Bronchial epithelial cell (primary cell): ENCODE data around the gene SLC26A11. TPM values are rescaled to one million over a fixed set of nuclear protein-coding genes. Genes with fewer than 3 reads are reported as not detected.

ENCODE experiments used
- DNase-seq: peaks from one replicate; pipeline ENCODE4 v3.0.0-alpha.2; 2010; ENCODE audit warnings: low read depth
- FAIRE-seq: peaks from 2 replicates; lab custom pipeline; 2011; peaks lifted over from hg19 to GRCh38; lab: Jason Lieb, UNC
- H3K27me3 ChIP-seq: 2 replicates; pipeline ENCODE4 v1.5.1; 2011; ENCODE audit warnings: low read length; ENCODE audit not compliant: control insufficient read depth, insufficient read depth
- H3K36me3 ChIP-seq: 2 replicates; pipeline ENCODE4 v1.5.1; 2011; ENCODE audit warnings: low read length; ENCODE audit not compliant: control insufficient read depth, insufficient read depth
- H3K4me3 ChIP-seq: 2 replicates; pipeline ENCODE4 v1.5.1; 2011; ENCODE audit warnings: mild to moderate bottlenecking, low read depth, low read length, control low read depth
- total RNA-seq: library from RNA; depleted of rRNA; stranded (reverse); fragments of >200 nt; gene quantifications from 2 replicates; pipeline ENCODE4 v1.2.1, GENCODE V29; 2014
- TF ChIP-seq, protein P1 (sequence below): IDR thresholded peaks from 2 replicates; pipeline ENCODE4 v1.5.1; 2011; ENCODE audit warnings: mild to moderate bottlenecking, moderate library complexity, low read length, control low read depth, inconsistent platforms; ENCODE audit not compliant: insufficient read depth, severe bottlenecking

The SLC26A11 gene
- total RNA-seq, 1 donor from 2014 or later: 1.3 TPM

DNA sequence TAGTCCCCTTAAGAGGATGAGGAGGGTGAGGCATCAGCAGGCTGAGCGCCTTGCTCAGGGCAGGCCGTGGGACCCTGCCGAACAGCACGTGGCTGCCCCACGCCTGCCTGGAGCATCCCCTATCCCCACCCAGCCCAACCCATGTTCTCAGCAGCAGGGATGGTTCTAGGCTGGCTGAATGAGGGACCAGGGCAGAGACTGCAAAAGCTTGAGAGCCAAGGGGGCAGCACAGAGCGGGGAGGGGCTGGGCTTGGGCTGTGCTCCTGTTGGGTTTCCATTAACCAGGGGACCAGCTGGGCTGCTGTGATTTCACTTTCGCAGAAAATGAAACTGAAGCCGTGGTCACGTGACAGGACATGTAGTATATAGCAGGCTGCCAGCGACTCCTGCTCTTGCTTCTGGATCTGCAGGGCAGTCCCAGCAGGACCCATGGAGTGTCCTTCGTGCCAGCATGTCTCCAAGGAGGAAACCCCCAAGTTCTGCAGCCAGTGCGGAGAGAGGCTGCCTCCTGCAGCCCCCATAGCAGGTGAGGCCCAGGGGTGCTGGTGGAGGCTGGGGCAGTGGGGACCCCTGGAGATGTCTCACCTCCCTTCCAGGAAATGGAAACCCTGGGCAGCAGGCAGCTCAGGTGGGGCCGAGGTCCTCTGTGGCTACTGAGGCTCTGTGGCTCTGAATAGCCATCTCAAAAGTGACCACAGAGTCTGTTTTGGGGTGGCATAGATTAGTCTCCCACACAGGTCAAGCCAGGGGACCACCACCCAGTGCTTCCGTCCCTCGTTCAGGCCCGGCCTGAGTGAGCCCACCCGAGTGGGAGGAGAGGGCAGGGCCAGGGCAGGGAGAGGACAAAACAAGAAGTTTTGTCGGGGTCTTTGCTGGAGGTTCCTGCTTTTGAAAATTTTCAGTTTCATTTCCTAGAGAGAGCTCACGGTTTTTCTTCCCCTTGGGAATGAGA lies 43.3 kb downstream of the SLC26A11 start:
- peak overlapping the region; percentile 21 for H3K4me3 ChIP-seq
- peak; percentile 46 for DNase-seq
- no peak for FAIRE-seq
- peaks cover 10% of the 10 kb centered on the region for H3K36me3 ChIP-seq
- no peaks in the 10 kb centered on the region for H3K27me3 ChIP-seq
- TF ChIP-seq, protein P1, sequence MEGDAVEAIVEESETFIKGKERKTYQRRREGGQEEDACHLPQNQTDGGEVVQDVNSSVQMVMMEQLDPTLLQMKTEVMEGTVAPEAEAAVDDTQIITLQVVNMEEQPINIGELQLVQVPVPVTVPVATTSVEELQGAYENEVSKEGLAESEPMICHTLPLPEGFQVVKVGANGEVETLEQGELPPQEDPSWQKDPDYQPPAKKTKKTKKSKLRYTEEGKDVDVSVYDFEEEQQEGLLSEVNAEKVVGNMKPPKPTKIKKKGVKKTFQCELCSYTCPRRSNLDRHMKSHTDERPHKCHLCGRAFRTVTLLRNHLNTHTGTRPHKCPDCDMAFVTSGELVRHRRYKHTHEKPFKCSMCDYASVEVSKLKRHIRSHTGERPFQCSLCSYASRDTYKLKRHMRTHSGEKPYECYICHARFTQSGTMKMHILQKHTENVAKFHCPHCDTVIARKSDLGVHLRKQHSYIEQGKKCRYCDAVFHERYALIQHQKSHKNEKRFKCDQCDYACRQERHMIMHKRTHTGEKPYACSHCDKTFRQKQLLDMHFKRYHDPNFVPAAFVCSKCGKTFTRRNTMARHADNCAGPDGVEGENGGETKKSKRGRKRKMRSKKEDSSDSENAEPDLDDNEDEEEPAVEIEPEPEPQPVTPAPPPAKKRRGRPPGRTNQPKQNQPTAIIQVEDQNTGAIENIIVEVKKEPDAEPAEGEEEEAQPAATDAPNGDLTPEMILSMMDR: no peak

DNA sequence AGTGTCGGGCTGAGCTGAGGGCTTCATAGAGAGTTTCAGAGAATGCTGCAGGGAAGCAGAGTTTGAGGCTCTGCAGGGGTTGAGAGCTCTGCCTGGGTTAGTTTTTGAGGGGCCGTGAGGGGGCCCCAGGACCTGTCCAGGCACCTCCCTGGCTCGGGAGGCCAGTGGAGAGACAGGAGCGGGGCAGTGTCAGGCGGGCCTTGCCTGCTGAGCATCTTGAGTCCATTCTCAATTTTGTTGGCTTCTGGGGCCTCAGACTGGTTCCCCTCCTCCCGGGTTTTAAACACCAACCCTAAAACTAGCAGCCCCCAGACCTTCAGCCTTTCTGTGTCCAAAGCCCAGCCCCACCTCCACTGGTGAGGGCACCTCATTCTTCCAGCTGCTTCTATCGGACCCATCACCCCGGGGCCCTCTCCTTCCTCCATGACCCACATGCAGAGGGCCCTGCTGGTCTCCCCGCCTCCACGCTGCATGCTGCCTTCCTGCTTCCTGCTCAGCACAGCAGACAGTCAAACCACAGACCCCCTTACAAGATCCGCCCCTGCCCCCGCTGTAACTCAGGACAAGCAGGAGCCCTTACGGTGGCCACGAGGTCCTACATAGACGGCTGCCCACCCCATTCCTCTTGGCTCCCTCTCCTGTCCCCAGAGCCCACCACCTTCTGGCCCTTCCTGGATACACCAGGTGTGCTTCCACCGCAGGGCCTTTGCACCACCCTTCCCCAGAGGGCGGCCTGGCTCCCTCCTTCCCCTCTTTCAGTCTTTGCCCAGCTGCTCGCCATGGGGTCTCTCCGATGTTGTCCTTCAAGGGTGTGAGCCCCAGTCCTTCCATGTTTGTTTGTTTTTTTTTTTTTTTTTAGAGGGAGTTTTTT lies 44.2 kb downstream of the SLC26A11 start:
- Histone ChIP-seq H3K27me3 (no peaks in the 10 kb centered on the region), H3K36me3 (peaks cover 13% of the 10 kb centered on the region), H3K4me3 (no peak overlapping the region)
- FAIRE-seq (no peak), DNase-seq (no peak)
- TF ChIP-seq, protein P1: no peak

DNA sequence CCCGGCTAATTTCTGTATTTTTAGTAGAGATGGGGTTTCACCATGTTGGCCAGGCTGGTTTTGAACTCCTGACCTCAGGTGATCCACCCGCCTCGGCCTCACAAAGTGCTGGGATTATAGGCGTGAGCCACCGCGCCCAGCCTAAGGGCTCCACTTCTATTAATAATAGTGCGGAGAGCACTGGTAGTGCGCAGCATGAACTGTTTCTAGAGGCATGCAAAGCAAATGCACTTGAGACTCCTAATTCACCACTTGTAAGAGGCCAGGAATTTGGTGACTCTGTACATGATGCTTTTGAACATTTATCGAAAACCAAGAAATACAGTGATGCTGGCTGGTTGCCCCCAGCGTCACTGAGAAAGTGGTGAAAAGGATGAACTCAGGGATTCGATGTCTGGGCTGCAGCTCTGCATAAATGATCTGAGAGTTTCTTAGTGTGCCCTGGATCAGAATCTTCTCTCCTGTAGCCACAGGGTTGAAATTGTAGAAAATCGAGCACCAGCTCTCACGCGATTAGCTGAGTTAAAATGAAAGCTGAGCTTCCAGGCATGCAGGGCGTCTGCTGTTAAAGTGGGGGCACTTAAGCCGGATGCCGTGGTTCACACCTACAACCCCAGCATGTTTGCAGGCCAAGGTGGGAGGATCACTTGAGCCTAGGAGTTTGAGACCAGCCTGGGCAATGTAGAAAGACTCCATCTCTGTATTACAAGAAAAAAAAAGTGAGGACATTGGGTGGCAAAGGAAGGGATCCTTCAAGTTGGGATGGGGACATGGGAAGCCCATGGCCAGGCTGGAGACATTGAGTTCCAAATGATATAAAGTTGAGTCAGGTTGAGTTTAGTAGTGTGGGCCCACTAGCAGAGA lies 45.2 kb downstream of the SLC26A11 start:
- Histone ChIP-seq H3K36me3 (peaks cover 13% of the 10 kb centered on the region), H3K27me3 (no peaks in the 10 kb centered on the region), H3K4me3 (no peak overlapping the region)
- FAIRE-seq: no peak
- TF ChIP-seq, protein P1: no peak
- no peak for DNase-seq

DNA sequence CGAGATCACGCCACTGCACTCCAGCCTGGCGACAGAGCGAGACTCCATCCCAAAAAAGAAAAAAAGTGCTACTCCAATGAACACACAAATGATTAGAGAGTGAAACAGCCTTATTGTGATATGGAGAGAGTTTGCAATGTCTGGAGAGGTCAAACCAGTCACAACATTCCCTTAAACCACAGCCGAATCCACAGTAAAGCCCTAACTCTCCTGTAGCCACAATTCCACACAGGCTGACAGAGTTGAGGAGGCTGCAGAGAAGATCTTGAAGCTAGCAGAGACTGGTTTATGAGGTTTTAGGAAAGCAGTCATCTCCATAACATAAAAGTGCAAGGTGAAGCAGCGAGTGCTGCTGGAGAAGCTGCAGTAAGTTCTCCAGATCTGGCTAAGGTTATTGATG lies 47.2 kb downstream of the SLC26A11 start:
- peaks cover 13% of the 10 kb centered on the region for H3K36me3 ChIP-seq
- DNase-seq: no peak
- H3K27me3 ChIP-seq: no peaks in the 10 kb centered on the region
- FAIRE-seq: no peak
- H3K4me3 ChIP-seq: no peak overlapping the region
- TF ChIP-seq, protein P1: no peak

DNA sequence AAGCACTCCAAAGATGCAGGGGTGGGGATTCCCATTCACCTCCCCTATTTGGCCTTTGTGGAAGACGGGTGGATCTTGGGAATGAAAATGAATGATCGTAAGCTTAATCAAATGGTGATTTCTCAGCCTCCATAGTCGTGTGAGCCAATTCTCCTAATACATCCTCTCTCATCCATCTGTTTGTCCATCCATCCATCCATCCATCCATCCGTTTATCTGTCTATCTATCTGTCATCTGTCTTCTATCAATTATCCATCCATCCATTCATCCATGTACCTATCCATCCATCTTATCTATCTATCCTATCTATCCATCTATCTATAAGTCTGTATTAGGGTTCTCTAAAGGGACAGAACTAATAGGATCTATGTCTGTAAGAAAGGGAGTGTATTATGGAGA lies 48.2 kb downstream of the SLC26A11 start:
- DNase-seq (no peak), FAIRE-seq (no peak)
- TF ChIP-seq, protein P1: no peak
- H3K4me3 ChIP-seq: no peak overlapping the region
- peaks cover 15% of the 10 kb centered on the region for H3K36me3 ChIP-seq
- H3K27me3 ChIP-seq: no peaks in the 10 kb centered on the region
